Measurements from ENCODE around the gene MCC.

The MCC gene

DNA sequence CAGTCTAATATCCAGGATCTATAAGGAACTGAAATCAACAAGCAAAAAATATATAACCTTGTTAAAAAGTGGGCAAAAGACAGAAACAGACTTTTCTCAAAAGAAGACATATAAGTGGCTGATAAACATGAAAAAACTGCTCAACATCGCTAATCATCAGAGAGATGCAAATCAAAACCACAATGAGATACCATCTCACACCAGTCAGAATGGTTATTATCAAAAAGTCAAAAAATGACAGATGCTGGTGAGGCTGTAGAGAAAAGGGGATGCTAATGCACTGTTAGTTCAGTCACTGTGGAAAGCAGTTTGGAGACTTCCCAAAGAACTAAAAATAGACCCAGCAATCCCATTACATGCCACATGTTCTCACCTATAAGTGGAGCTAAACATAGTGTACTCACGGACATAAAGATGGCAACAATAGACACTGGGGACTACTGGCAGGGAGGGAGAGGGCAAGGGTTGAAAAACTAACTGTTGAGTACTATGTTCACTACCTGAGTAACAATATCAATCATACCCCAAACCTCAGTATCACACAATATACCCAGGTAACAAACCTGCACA lies 41.8 kb downstream of the MCC start:
- DNase-seq (ENCODE audit: low spot score): no peak
- CTCF ChIA-PET: no interaction called here

DNA sequence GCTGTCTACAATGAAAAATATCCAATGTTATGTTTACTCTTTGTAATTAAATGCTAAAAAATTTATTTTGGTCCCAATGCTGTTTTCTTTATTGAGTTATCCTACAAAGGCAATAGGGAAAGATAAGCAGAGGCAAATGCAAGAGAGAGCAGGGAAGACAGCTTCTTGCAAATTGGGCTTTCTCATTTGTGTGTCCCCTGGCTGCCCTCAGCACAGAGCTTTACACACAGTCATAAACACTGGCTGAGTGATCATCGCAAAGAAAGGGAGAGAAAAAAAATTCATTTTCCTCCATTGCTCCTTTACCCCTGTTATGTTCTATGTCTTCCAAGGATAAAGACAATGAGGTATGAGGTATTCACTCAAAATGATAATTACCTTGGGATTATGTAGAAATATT lies 51.1 kb downstream of the MCC start:
- H3K27ac ChIP-seq: no peak overlapping the region
- DNase-seq (ENCODE audit: low spot score): no peak
- CTCF ChIA-PET: interaction anchor here (0.6 kb wide), 1 partner anchor 302 kb away, joined by 4 read pairs; no protein-coding TSS in a partner anchor
- POLR2A ChIA-PET (ENCODE audit: low non-redundant PET): no interaction called here
- TF ChIP-seq, protein P1, sequence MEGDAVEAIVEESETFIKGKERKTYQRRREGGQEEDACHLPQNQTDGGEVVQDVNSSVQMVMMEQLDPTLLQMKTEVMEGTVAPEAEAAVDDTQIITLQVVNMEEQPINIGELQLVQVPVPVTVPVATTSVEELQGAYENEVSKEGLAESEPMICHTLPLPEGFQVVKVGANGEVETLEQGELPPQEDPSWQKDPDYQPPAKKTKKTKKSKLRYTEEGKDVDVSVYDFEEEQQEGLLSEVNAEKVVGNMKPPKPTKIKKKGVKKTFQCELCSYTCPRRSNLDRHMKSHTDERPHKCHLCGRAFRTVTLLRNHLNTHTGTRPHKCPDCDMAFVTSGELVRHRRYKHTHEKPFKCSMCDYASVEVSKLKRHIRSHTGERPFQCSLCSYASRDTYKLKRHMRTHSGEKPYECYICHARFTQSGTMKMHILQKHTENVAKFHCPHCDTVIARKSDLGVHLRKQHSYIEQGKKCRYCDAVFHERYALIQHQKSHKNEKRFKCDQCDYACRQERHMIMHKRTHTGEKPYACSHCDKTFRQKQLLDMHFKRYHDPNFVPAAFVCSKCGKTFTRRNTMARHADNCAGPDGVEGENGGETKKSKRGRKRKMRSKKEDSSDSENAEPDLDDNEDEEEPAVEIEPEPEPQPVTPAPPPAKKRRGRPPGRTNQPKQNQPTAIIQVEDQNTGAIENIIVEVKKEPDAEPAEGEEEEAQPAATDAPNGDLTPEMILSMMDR (conservative IDR thresholded peaks at IDR 0.05; ENCODE audit: low read depth): no peak

More for the DNA sequence above, 41.8 kb downstream of the MCC start:
- POLR2A ChIA-PET (ENCODE audit: low non-redundant PET): no interaction called here
- TF ChIP-seq, protein P1 (conservative IDR thresholded peaks at IDR 0.05; ENCODE audit: low read depth): no peak
- no peak overlapping the region for H3K27ac ChIP-seq

DNA sequence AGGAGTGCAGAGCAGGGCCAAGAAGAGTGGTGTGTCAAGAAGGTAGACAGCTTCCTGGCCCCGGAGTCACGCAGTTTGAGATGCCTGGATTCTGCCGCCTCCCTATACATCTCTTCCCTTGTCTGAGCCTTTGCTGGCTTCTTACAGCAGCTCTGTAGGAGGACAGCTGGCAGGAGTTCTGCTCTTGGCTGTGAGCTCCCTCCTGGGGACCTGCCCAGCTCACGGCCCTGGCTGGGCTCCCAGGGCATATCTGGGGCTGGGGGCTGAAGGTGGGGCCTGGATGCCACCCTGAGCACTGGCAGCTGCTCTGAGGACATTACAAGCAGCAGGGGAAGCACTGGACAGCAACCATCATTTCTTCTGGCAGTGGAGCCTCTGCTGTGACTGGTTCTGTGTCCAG lies 52.7 kb downstream of the MCC start:
- DNase-seq (ENCODE audit: low spot score): no peak
- POLR2A ChIA-PET (ENCODE audit: low non-redundant PET): no interaction called here
- H3K27ac ChIP-seq: no peak overlapping the region
- TF ChIP-seq, protein P1 (conservative IDR thresholded peaks at IDR 0.05; ENCODE audit: low read depth): no peak
- CTCF ChIA-PET: no interaction called here

DNA sequence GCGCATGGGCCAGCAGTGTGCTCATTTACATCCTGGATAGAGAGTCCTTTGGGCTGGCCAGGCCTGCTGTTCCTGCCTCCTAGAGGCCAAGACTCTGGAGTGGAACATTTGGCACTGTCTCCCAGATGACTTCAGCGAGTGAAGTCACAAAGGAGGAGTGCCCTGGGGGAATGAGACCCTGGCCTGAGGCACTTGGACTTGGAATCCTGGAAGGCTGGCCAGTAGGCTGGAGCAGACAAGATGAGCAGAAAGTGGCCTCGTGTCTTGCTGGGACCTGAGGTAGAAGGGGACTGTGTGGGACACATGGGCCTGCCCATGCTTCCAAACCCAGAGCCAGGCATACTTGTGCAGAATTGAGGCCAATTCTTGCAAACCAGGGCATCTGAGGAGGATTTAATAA lies 53.4 kb downstream of the MCC start, which contains the start of gene TSSK1B:
Gene TSSK1B (minus strand): TSS at position 101 of the 400 bp plus-strand sequence. CDS start 150 bp downstream, outside the sequence.
- TF ChIP-seq, protein P1 (conservative IDR thresholded peaks at IDR 0.05; ENCODE audit: low read depth): no peak
- no peak within 1 kb of the TSS for H3K27ac ChIP-seq
- POLR2A ChIA-PET (ENCODE audit: low non-redundant PET): no interaction called here
- no peak for DNase-seq (ENCODE audit: low spot score)
- CTCF ChIA-PET: no interaction called here

DNA sequence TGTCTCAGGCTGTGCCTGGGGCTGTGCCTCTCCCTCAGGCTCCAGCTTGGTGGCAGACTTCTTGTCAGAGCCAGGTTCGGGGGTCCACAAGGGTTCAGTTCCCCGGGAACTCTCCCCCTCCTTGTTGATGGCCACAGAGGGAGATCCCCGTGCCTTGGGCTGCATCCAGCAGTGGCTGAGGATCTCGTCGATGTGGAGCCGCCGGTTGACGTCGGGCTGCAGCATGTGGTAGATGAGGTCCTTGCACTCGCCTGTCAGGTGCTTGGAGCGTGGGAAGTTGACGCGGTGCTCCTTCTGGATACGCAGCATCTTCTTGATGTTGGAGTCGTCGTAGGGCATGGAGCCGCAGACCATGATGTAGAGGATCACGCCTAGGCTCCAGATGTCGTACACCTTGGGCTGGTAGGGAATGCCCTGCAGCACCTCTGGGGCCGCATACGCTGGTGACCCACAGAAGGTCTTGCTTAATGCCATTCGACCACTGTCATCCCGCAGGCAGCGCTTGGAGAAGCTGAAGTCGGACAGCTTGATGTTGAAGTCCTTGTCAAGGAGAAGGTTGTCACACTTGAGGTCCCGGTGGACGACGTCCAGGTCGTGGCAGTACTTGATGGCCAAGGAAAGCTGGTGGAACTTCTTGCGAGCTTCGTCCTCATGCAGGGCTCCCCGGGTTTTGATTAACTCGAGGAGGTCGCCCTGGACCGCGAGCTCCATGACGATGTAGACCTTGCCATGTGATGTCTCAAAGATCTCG lies 54.2 kb downstream of the MCC start:
- no peak overlapping the region for H3K27ac ChIP-seq
- TF ChIP-seq, protein P1 (conservative IDR thresholded peaks at IDR 0.05; ENCODE audit: low read depth): no peak
- ChIA-PET CTCF (no interaction called here), POLR2A (ENCODE audit: low non-redundant PET) (no interaction called here)
- no peak for DNase-seq (ENCODE audit: low spot score)

DNA sequence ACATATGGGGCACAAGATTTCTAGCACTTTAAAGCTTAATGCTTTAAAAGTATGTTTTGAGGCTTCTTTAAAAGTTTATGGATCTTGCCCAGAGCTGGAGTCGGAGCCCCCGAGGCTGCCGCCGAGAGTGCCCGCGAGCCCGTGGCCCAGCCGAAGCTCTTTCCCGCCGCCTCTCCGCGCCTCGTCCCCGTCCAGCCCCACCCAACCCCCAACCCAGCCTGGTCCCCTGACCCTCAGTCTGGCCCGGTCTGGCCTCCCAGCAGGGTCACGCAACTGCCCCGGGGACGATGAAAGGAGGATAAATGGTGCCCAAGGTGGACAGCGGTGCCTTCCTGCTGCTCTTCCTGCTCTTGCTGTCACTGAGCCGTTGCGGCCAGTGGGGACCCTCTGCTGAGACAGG lies 55.2 kb downstream of the MCC start:
- TF ChIP-seq, protein P1 (conservative IDR thresholded peaks at IDR 0.05; ENCODE audit: low read depth): no peak
- CTCF ChIA-PET: no interaction called here
- H3K27ac ChIP-seq: no peak overlapping the region
- DNase-seq (ENCODE audit: low spot score): no peak
- POLR2A ChIA-PET (ENCODE audit: low non-redundant PET): no interaction called here
